Left lobe of liver (tissue), 2 donors: Measurements from ENCODE around the gene RNMT. TPM values are rescaled to one million over a fixed set of nuclear protein-coding genes. Genes with fewer than 3 reads are reported as not detected.
"Not testable (repeated sequence)": the region's sequence is repeated elsewhere in the genome, so short reads cannot be mapped to it uniquely, and the experiment has no call there.

ENCODE experiments used
- ATAC-seq: fragments of 200-7000 bp; cut with Tn5 transposase; one replicate; pipeline ENCODE4 v1.9.1; 2020; ENCODE audit warnings: mild to moderate bottlenecking, moderate library complexity
- DNase-seq: peaks from one replicate; pipeline ENCODE4 v3.0.0-alpha.2; 2020; ENCODE audit warnings: low spot score
- total RNA-seq: library from RNA; stranded (reverse); gene quantifications from one replicate; pipeline ENCODE4 v1.2.1, GENCODE V29; 2021
- donor health status: DM: no; HTN: no; CAD: no; lungs with moderate emphysema.
- donor health status: DM: no; HTN: yes; CAD: no.

Gene RNMT
- total RNA-seq, 1 donor from 2014 or later = 7.9 TPM

GRCh38 chr18:13730481-13730880 is 4.0 kb downstream of the RNMT start:
- ATAC-seq (no peak), DNase-seq (no peak)

GRCh38 chr18:13735681-13736080 is 9.2 kb downstream of the RNMT start:
- DNase-seq (no peak), ATAC-seq (no peak)

DNA sequence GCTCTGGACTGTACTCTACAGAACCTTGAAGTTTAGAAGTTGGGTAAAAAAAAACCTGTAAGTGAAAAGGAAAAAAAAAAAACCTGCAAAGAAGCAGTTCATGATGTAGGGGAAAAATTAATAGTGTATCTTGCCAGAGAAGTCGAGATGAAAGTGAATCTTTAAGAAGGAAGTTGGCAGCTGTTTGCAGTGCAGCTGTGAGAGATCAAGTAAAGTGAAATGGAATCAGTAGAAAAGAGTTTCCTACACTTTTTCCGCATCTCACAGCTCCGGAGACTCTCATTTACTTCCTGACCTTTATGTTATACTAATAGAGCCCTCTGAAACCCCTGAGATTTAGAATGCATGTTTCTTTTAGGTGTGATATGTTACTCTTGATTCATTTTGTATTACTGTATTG is 19.2 kb downstream of the RNMT start:
- no peak for DNase-seq
- no peak for ATAC-seq

DNA sequence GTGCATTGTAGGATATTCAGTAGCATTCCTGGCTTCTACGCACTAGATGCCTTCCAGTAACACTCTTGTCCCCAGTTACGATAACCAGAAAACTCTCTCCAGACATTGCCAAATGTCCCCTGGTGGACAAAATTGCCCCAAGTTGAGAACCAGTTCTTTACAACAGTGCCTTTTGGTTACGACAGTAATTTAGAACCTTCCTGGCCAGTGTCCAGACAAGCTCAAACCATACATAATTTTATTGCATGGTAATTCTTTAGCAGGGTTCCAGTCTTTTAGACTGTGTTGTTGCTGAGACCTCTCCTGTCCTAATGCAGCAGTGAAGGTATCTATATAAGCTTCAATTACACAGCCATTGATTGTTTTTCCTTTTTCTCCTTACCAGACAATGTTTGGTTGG is 20.2 kb downstream of the RNMT start:
- DNase-seq = no peak
- ATAC-seq = no peak

DNA sequence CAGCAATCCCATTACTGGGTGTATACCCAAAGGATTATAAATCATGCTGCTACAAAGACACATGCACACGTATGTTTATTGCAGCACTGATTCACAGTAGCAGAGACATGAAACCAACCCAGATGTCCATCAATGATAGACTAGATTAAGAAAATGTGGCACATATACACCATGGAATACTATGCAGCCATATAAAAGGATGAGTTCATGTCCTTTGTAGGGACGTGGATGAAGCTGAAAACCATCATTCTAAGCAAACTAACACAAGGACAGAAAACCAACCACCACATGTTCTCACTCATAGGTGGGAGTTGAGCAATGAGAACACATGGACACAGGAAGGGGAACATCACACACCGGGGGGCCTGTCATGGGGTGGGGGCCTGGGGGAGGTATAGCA is 25.1 kb downstream of the RNMT start:
- ATAC-seq, DNase-seq: not testable (repeated sequence)

DNA sequence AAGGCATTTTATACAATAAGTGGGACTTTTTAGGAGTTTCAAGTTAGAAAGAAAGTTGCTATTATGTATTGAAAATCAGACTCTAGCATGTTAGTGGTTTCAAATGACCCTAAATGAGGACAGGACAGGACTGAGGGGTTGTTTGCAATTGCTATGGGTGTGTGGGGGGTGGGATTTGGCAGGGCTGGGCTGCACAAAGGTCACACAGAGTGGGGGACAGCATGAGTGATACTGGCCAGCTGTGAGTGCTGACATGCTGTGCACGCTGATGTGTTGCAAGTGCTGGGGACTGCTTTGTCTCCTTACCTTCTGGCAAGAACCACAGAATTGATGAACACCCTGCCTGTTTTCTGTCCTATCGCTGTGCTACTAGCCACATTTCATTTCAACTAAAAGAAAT is 29.8 kb downstream of the RNMT start:
- DNase-seq = peak; percentile 89
- peak; percentile 99 for ATAC-seq

- no peak for DNase-seq
- no peak for ATAC-seq
Observed at GRCh38 chr18:13756671-13757070, 30.2 kb downstream of the RNMT start.

DNA sequence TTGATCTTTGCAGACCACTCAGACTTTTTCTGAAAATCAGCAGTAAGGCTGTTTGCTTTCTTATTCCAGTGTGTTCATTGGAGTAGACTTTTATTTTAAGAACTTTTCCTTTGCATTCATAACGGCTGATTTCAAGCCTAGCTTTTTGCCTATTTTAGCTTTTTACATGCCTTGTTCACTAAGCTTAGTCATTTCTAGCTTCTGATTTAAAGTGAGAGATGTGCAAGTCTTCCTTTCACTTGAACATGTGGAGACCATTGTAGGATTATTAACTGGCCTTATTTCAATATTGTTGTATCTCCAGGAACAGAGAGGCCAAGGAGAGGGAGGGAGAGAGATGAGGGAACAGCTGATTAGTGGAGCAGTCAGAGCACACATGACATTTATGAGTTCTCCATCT is 32.1 kb downstream of the RNMT start:
- ATAC-seq = no peak
- DNase-seq = no peak

DNA sequence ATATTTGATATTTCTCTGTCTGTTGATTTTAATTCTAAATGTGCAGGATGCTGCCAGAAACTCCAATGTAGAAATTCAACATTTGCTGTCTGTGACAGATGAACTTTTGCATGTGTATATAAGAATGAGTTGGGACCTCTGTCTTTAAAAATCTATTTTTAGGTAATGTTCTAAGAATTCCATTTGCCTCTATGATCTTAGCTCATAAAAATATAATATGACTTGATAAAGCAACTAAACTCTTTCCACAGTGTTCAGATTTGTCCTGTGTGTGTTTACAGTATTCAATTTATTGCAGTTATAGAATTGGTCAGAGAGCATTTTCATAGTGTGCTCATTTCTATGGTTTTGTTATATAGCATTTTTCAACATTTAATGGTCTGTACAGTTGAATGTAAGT is 33.6 kb downstream of the RNMT start:
- ATAC-seq = no peak
- no peak for DNase-seq

DNA sequence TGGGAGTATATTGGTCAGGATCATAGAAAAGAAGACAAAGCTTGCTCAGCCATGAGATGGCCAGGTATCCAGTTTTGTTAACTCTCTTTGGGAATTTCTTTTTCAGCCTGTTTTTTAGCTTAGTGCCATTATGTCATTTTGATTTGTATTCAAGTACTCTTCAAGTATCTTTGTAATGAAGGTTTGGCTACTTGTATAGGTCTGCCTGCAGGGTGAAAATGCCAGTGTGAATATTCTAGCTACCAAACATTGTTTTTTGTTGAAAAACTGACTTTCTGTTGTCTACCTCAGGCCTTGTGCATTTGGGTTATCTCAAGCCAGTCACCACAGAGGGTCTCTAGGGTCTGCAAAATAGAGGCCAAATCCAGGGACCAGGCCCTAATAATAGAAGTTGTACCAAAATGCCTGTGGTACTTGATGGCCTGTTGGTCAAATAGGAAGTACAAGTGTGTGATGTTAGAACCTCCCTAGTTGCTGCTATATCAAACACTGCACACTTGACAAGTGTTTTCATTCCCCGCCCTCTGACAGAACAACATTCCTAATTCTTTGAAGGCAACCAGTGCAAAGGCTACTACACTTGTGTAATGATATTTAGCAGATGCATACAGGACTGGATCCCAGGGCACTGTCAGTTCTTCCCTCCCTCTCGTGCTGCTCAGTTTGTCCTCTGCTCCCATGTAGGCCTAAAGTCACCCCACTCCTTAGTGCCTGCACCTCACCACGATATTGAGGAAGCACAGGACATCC is 36.4 kb downstream of the RNMT start:
- no peak for ATAC-seq
- DNase-seq = no peak

GRCh38 chr18:13775058-13775457 is 48.6 kb downstream of the RNMT start:
- DNase-seq (no peak), ATAC-seq (no peak)

GRCh38 chr18:13791181-13791580 is 64.7 kb downstream of the RNMT start:
- no peak for ATAC-seq
- no peak for DNase-seq

DNA sequence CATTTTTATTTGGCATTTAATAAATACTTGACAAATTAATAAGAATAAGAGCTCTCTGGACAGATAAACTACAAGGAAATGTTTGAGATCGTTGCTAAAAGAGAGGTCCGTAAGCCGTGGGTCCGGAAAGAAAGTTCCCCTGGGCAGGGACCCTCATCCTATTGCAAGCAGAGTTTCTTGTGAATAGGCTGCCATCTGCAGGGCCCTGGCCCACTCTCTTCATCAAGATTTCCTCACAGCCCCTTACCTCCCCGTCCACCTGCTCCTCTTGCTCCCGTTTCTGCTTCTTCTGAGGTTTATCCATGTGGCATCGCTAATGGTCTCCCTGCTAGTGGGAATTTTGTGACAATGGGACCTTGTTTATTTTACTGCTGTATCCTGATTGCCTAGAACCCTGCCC is 67.3 kb downstream of the RNMT start:
- ATAC-seq (no peak), DNase-seq (no peak)

GRCh38 chr18:13796515-13796914 is 70.0 kb downstream of the RNMT start:
- DNase-seq (no peak), ATAC-seq (no peak)

DNA sequence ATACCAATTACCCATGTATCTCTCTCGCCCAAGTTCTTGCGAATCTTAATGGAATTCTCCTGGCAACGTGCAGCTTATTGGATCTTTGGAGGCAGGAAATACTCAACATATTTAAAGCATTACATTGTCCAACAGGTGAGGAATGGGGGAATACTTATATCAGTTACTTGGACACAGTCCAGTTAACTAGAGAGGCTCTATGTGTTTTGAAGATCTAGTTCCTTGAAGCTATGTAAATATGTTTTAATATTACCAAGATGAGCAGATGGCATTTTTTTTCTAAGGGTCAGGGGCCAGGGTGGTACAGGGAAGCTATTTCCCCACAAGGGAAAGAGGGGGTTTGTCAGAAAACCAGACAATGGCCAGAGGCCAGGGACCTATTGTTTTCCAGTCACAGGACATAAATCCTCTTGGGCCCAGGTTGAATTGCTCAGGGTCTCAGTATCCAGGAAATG is 70.7 kb downstream of the RNMT start:
- DNase-seq (no peak), ATAC-seq (no peak)

DNA sequence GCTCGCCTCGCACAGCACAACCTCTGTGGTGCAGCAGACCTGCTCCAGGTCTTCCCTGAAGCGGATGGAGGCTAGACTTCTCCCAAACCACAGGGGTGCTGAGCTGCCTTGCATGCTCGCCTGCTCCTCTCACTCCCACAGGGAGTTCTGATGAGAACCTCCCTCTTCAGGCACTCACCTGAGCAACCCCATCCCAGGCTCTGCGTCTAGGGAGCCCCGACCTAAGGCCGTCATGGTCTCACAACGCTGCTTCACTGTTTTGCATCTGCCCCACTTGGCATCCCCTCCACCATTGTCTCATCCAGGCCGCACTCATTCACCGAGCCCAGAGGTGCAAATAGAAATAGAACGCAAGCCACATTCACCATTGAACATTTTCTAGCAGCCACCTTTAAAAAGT is 72.9 kb downstream of the RNMT start:
- DNase-seq = no peak
- ATAC-seq = no peak

- peak; percentile 100 for ATAC-seq
Observed at GRCh38 chr18:13800505-13801259, 74.2 kb downstream of the RNMT start.

GRCh38 chr18:13801260-13801601 is 74.8 kb downstream of the RNMT start:
- DNase-seq (no peak), ATAC-seq (no peak)

More at GRCh38 chr18:13800505-13801259, 74.2 kb downstream of the RNMT start:
- peak; percentile 82 for DNase-seq

DNA sequence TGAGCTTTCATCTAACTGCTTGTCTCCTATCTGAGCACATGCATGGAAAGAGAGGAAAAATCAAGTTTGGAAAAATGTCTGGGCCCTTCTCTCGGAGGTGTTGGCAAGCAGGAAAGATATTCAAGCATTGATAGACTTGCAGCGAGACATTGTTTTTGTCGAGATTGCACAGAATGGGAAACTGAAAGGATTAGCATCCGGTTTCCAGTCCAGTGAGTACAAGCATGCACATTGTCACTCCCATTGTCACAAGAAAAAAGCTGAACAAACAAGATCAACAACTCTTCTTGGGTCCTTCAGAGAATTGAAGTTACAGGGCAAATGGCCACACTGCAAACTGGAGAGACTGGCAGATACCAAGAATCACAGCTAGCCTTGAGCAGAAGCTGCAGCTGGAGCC is 77.8 kb downstream of the RNMT start:
- ATAC-seq = no peak

GRCh38 chr18:13808294-13809042 is 82.0 kb downstream of the RNMT start:
- ATAC-seq (no peak), DNase-seq (no peak)

More for the DNA sequence above, 77.8 kb downstream of the RNMT start:
- no peak for DNase-seq

- ATAC-seq (peak; percentile 9), DNase-seq (no peak)
Observed at GRCh38 chr18:13809043-13809430, 82.6 kb downstream of the RNMT start.
